HG03378 (cell line): ENCODE data around the gene PPM1M.

Experiments used
- ATAC-seq: cut with Tn5 transposase; IDR thresholded peaks from one replicate; pipeline ENCODE4 v1.9.1; 2021; ENCODE audit warnings: mild to moderate bottlenecking, moderate library complexity; ENCODE audit not compliant: unreplicated experiment

The PPM1M gene, protein sequence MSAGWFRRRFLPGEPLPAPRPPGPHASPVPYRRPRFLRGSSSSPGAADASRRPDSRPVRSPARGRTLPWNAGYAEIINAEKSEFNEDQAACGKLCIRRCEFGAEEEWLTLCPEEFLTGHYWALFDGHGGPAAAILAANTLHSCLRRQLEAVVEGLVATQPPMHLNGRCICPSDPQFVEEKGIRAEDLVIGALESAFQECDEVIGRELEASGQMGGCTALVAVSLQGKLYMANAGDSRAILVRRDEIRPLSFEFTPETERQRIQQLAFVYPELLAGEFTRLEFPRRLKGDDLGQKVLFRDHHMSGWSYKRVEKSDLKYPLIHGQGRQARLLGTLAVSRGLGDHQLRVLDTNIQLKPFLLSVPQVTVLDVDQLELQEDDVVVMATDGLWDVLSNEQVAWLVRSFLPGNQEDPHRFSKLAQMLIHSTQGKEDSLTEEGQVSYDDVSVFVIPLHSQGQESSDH

DNA sequence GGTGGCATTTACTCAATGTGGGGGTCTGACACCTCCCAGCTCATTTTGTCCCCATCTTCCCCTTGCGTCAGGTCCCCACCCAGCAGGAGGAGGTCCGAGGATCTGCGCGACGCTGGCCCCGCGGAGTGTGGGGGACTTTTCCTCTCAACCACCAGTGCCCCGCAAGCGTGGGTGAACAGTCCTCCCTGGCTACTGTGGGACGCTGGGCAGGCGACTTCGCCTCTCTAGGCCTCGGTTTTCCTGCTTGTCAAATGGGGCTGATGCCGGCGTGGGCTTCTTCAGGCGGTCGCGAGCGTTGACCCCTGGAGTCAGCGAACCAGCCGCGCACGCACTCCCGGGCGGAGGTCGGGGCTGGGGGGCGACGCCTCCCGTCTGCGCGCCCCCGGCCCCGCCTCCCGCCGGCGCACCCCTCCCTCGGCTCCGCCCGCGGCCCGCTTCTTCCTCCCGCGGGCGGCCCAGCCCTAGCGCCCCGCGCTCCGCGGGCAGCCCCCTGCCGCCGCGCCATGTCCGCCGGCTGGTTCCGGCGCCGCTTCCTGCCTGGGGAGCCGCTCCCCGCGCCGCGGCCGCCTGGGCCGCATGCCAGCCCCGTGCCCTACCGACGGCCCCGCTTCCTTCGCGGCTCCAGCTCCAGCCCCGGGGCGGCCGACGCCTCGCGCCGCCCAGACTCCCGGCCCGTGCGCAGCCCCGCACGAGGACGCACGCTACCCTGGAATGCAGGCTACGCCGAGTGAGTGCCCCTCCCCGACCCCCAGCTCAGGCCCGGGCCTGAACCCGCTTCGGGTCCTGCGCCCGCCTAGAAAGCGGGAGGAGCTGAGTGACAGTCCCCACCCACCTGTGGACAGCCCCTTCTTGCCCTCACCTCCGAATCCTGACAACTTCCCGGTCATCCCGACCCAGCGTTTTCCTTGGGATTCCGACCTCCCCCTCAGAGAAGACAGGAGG is at the start of gene PPM1M:
TSS of gene PPM1M (plus strand) at position 438 of the 942 bp plus-strand sequence. CDS start at position 504, 66 bp downstream.
- ATAC-seq, result no peak

DNA sequence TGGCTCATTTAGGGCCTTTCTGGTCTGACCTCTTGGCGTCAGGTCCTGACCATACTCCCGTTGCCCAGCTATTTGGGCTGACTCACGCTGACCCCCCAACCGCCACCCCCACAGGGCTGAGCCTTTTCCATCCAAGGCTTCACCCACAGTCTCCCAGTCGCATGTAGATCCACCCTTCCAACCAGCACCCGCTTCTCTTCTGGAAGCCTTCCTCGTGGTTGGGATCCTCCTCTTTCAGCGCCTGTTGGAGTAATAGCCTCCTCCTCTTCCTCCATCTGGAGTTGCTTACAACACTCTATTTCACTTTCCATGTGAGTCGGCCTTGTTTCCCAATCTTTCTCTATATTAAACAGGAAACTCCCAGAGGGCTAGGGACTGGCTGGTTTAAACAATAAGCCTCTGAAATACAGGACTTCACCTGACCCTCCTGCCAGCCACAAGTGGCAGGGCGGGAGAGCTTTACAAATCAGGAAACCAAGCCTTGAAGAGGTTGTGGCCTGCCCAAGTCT is 49.7 kb upstream of the PPM1M start:
- no peak for ATAC-seq

DNA sequence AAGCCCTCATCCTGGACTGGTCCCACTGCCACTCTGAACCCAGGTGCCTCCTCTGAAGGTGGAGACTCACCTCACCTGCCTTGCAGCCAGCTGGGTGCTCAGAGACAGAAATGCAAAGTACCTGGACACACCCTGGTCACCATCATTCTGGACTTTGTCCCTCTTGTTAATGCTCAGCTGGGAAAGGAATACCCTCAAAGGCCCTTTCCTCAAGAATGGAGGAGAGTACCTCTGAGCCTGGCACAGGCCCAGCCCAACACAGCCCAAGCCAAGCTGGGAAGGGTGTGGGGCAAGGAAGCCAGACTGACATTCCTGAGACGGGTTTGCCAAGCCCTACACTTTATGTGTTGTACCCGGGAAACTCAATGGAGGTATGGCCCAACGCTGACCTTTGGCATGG is 48.6 kb upstream of the PPM1M start:
- ATAC-seq, result no peak

DNA sequence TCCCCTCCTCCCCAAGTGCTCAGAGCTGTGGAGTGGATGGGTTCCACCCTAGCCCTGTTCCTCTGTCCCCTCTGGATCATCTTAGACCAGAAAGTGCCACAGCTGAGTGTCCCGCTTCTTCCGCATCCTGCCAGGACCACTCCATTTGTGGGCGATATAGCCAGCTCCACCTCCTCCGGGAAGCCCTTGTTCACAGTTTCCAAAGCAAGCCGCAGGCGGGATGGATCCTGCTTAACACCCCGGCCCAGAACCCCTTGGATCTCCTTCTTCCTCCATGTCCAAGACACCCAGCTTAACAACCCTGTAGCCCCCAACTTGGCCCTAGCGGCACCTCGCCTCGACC is 48.1 kb upstream of the PPM1M start:
- no peak for ATAC-seq

DNA sequence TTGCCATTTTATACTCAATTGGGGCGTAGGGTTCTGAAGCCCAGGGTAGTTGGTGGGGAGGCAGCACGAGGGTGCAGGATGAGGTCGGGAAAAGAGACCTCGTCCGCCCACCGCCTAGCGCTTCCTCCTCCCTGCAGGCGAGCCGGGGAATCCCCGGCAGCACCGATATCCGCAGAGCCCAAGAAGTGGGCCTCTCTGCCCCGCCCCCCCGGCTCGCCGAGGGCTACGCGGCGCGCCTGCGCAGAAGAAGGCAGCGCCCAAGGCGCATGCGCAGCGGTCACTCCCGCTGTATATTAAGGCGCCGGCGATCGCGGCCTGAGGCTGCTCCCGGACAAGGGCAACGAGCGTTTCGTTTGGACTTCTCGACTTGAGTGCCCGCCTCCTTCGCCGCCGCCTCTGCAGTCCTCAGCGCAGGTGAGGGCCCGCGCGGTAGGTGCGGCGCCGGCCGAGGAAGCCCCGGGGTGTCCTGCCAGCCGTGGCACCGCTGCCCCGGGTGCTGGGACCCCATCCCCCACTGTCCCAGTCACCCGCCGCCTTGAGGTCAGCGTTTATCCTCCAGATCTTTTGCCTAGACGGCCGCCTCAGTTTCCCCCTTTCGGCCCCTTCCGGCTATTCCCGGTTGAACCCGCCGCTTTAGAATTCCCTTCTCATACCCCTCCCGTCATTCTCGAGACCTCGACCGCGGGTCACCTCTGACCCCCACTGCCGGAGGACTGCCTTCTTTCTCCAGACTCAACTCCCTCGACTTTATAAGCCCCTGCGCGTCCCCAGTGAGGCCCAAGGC is 47.5 kb upstream of the PPM1M start, which contains the start of gene ALAS1:
TSS of gene ALAS1 (plus strand) at position 319 of the 784 bp plus-strand sequence. CDS start 1,082 bp downstream, outside the sequence.
- peak; percentile 82 for ATAC-seq

DNA sequence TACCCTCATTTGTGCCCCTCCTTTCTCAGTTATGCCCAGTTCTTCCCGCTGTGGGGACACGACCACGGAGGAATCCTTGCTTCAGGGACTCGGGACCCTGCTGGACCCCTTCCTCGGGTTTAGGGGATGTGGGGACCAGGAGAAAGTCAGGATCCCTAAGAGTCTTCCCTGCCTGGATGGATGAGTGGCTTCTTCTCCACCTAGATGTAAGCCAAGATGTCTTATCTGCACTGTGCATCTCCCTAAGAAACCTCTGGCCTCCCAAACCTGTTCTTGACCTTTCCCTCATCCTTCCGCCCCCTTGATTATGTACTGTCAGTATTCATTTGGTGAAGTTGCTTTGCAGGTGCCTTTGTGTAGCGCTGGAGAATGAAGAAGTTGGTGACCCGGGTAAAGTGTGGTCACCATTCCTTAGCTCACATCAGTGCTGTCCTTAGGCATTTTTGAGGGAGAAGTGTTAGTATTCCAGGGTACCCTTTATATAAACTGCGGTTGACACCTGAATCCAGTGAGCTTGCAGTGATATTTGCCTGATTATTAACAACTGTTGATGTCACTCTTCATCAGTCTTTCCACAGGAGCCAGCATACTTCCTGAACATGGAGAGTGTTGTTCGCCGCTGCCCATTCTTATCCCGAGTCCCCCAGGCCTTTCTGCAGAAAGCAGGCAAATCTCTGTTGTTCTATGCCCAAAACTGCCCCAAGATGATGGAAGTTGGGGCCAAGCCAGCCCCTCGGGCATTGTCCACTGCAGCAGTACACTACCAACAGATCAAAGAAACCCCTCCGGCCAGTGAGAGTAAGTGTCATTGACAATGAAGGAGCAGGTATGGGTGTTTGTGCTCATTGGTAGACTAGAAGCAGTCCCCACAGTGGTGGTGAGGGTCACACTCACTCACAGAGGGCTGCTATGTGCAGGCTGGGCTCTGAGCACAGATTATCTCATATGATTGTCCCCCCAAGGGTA is 46.6 kb upstream of the PPM1M start:
- ATAC-seq, result no peak

DNA sequence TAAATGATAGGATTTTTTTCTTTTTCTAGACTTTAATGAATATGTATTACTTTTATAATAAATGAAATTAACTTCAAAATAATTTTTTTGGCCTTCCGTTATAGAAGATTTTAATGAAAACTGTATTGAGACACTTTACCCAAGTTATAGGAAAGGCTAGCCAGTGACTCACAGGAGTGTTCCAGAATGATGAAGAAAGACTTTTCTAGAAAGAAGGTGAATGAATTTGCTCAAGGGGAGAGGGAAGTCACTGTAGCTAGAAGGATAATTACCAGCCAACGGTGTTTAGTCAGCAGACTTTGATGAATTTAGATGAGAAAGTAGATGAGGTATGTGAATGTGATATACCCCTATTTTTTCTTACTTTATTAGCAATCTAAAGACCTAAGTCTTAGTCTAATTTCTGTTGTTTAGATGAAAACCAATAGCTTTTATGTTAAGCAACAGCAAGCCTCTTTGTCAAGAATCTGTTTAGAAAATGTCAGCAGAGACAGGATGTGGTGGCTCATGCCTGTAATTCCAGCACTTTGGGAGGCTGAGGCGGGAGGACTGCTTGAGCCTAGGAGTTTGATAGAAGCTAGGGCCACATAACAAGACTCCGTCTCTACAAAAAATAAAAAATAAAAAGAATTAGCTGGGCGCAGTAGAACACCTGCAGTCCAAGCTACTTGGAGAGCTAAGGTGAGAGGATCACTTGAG is 44.4 kb upstream of the PPM1M start:
- ATAC-seq, result no peak

DNA sequence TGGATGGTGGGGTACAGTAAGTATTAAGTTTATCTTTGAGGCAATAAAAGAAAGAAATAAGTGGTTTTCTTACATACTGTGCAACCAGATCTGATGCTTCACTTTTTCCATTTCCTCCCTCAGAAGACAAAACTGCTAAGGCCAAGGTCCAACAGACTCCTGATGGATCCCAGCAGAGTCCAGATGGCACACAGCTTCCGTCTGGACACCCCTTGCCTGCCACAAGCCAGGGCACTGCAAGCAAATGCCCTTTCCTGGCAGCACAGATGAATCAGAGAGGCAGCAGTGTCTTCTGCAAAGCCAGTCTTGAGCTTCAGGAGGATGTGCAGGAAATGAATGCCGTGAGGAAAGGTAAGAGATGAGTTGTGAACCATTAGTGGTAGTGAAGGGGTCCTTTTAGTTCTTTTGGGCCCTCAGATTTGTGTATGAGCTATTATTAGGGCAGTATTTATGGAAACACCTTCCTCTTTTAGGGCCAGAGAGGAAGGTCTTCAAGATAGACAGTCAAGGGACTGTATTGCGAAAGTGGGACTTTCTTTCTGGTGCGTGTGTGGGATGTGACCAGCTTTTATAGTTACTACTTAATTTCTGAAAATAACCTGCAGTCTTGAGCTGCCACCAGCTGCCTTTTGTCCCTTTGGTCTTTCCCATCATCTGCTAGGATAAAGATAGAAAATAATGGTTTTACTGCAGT is 43.0 kb upstream of the PPM1M start:
- ATAC-seq, result no peak

DNA sequence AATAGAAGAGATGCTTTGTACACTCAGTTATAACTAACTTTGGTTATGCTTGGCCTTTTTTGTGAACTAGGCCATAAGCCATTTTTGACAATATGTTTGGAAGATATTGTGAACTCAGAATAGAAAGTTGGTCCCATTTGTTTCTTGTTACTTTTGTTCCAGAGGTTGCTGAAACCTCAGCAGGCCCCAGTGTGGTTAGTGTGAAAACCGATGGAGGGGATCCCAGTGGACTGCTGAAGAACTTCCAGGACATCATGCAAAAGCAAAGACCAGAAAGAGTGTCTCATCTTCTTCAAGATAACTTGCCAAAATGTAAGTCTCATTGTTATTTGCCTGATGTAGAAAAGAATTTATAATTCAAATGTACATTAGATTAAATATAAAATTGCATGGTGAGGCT is 41.9 kb upstream of the PPM1M start:
- ATAC-seq, result no peak

DNA sequence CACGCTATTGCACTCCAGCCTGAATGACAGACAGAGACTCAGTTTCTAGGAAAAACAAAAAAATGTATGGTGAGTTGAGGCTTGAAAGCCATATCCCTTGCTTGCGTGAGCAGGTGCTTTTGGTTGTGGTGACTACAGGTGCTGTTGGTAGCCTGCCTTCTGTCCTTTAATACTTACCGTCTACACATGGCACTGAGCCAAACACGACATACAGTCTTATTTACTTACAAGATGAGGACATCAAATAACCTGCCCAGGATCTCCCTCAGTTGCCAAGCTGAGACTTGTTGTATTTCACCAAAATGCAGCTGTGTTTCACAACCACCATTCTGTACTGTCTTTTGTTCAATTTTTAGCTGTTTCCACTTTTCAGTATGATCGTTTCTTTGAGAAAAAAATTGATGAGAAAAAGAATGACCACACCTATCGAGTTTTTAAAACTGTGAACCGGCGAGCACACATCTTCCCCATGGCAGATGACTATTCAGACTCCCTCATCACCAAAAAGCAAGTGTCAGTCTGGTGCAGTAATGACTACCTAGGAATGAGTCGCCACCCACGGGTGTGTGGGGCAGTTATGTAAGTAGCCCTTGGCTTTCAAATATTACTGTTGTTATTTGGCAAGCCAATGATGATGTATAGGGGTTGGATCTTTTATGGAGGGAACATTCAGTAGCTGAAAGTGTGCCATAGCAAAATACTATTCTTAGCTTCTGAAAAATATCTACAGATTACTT is 41.1 kb upstream of the PPM1M start:
- ATAC-seq, result no peak

DNA sequence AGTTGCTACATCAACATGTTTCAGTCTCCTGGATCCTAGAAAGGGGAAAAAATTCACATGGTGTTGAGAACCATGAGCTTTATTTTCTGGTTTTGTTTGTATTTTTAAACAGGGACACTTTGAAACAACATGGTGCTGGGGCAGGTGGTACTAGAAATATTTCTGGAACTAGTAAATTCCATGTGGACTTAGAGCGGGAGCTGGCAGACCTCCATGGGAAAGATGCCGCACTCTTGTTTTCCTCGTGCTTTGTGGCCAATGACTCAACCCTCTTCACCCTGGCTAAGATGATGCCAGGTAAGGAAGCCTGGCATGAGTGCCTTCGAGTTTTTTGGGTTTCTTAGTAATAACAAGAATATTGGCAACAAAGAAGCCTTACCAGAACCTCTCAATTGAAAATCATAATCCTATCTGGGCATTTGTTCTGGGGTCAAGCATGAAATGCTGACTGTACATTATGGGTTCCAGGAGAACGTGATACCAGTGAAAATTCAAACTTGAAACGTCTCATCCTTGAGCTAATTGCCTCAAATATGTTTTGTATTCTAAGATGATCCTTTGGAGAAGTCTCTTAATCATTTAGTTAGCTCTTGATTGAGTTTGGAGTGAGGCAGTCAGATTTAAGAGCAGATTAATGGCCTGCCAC is 39.7 kb upstream of the PPM1M start:
- ATAC-seq, result no peak

DNA sequence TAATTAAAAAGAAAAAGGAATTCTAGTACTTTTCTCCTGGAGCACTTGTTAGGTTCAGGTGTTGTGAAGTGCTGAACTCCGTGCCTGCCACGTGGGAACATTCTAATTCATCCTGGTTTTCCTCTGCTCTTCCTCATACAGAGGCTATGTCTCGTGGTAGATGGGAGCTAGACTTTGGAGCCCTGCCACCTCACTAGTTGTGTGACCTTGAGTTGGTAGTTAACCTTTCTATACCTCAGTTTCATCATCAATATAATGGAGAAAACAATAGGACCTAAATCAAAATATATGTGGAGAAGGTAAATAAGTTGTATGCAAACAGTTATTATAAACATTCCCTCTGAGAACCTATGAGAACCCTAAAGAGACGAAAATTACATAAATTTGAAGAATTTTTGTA is 37.0 kb upstream of the PPM1M start:
- no peak for ATAC-seq

DNA sequence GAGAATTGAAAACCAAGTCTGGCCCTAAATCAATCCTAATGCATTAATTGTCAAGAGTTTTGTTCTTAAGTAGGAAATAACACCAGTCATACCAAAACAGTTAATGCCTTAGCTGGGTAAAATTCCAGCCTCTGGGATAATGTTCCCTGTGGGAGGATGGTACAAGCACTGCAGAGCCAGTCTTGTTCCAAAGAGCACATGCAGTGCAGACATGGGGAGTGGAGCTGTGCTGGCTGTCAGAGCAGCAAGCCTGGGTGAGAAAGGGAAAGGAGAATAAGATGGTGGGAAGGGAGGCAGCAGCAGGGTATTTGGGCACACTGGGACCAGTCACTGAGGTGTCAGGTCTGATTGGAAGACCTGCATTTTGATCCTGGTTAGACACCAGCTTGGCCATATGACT is 35.5 kb upstream of the PPM1M start:
- ATAC-seq, result no peak

DNA sequence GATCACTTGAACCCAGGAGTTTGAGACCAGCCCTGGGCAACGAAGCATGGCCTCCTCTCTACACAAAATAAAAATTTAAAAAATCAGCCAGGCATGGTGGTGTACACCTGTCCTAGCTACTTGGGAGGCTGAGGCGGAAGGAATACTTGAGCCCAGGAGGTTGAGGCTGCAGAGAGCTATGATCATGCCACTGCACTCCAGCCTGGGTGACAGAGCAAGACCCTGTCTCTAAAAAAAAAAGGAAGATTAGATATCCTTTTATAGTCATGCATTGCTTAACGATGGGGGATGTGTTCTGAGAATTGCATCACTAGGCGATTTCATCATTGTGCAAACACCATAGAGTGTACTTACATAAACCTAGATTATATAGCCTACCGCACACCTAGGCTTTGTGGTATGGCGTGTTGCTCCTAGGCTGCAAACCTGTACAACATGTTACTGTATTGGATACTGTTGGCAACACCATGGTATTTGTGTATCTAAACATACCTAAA is 35.0 kb upstream of the PPM1M start:
- ATAC-seq, result no peak

DNA sequence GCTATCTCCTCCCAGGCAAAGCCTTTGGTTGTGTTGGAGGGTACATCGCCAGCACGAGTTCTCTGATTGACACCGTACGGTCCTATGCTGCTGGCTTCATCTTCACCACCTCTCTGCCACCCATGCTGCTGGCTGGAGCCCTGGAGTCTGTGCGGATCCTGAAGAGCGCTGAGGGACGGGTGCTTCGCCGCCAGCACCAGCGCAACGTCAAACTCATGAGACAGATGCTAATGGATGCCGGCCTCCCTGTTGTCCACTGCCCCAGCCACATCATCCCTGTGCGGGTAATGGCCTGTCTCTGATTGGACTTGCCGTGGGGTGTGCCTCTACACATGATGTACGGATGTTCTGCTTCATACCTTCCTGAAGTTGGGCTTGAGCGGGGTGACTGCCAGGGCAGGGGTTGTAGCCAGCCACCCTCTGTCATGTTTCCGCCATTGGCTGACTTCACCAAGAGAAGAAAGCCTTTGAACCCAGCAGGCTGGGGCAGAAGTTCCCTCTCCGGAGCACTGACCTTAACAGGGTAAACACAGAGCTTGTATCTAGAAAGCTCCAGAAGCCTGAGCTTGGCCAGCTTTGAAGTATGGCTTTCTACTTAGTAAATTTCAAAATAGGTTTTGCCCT is 34.2 kb upstream of the PPM1M start:
- no peak for ATAC-seq

DNA sequence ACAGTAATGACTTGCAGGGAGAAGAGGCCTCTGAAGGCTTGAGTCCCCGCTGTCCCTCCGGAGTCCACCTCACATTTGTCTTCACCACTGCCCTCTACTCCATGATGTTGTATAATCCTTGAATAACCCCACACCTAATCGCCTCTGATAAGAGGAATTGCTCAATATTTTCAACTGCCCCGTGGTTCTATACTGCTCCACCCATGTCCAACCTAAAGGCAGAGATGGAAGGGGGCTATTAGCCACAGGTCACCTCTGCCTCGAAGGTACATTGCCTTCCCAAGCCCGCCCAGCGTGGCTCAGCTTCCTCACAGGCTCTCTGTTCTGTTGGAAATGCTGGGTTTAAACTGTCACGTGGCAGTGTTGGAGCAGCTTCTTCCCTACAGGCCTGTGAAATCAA is 32.6 kb upstream of the PPM1M start:
- no peak for ATAC-seq

DNA sequence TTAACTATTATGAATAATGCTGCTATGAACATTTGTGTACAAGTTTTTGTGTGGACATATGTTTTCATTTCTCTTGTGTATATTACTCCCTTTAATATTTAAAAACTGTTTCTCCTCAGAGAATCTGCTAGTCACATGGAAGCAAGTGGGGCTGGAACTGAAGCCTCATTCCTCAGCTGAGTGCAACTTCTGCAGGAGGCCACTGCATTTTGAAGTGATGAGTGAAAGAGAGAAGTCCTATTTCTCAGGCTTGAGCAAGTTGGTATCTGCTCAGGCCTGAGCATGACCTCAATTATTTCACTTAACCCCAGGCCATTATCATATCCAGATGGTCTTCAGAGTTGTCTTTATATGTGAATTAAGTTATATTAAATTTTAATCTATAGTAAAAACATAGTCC is 31.7 kb upstream of the PPM1M start:
- ATAC-seq, result no peak
